Left lung (tissue), 10 donors: Measurements from ENCODE around the gene ABCB1. TPM values are rescaled to one million over a fixed set of nuclear protein-coding genes. Genes with fewer than 3 reads are reported as not detected.

Experiments used
- ATAC-seq: fragments of 200-7000 bp; cut with Tn5 transposase; one replicate; pipeline ENCODE4 v1.9.1; 2020; ENCODE audit warnings: moderate library complexity
- DNase-seq, 4 donors: peaks; one replicate each; pipeline ENCODE4 v3.0.0-alpha.2; 2013 to 2020
- H3K27ac ChIP-seq, 2 donors: fragments of 200-600 bp; sonication (generic) in 1 of 2; one replicate each; pipeline versions ENCODE4 v1.5.0 to v1.8.0; 2020 to 2021
- H3K27me3 ChIP-seq, 2 donors: fragments of 200-600 bp; sonication (generic) in 1 of 2; one replicate each; pipeline versions ENCODE4 v1.5.0 to v1.8.0; 2020 to 2021
- H3K36me3 ChIP-seq, 2 donors: fragments of 200-600 bp; sonication (generic) in 1 of 2; one replicate each; pipeline versions ENCODE4 v1.5.0 to v1.8.0; 2020 to 2021
- H3K4me1 ChIP-seq, 2 donors: fragments of 200-600 bp; one replicate each; pipeline ENCODE4 v1.8.0; 2021
- H3K4me3 ChIP-seq, 2 donors: fragments of 200-600 bp; sonication (generic) in 1 of 2; one replicate each; pipeline versions ENCODE4 v1.5.0 to v1.8.0; 2020 to 2021; ENCODE audit warnings: mild to moderate bottlenecking in 1 of 2
- H3K9me3 ChIP-seq, 2 donors: fragments of 200-600 bp; sonication (generic) in 1 of 2; one replicate each; pipeline versions ENCODE4 v1.5.0 to v1.8.0; 2020 to 2021
- intact Hi-C, 2 donors: fragments of 100-400 bp; cut with DNase I; formaldehyde crosslinking; loops; one replicate each; pipeline versions ENCODE4 v1.11.2 to v1.14.2; 2022
- polyA plus RNA-seq, 6 donors: library from polyadenylated mRNA; unstranded; fragments of 120-200 nt; gene quantifications; one replicate each; pipeline ENCODE4 v1.2.1, GENCODE V29; 2013; ENCODE audit not compliant: insufficient read length in 6 of 6
- total RNA-seq, 2 donors: library from RNA; stranded (reverse); fragmentation: NEBNext Ultra II Directional; extraction: Animal tissue kit (Norgen Biotek cat#: 25700); gene quantifications; one replicate each; pipeline ENCODE4 v1.2.1, GENCODE V29; 2021
- TF ChIP-seq, protein P1 (sequence below), 2 donors: fragments of 200-600 bp; sonication (generic) in 1 of 2; IDR thresholded peaks; one replicate each; pipeline versions ENCODE4 v1.5.0 to v1.8.0; 2021; ENCODE audit warnings: antibody characterized with exemption in 2 of 2
- donor health status: DM: no; HTN: yes; CAD: no.
- donor health status: DM: no; HTN: no; CAD: no.

ABCB1 gene
- total and polyA plus RNA-seq, 8 donors, result 0.31 to 7.0 (median 1.0) TPM

DNA sequence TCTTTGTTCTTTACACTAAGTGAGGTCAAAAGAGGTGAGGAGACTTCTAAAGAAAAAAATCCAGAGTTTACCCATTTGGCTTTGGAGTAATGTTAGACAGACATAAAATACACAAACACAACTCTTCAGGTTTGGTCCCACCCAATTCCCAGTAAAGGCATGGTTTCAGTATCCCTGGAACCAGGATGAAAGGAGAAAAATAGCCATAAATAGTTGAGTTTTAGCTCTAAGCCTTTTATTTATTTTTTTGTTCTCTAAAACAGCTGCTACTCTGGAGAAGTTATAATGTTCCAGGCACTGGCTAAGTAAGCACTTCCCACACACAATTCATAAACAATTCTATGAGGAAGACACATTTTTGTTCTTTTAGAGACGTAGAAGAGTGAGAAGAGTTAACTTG, 4.0 kb downstream of the ABCB1 start:
- Histone ChIP-seq H3K27ac (no peak overlapping the region), H3K27me3 (peaks cover 16 to 26% of the 10 kb centered on the region in 2 donors), H3K4me3 (no peak overlapping the region), H3K36me3 (no peaks in the 10 kb centered on the region), H3K4me1 (peaks cover 0 to 8% of the 10 kb centered on the region in 2 donors), H3K9me3 (no peaks in the 10 kb centered on the region)
- no peak for DNase-seq
- intact Hi-C loops, result no loop called here
- TF ChIP-seq, protein P1, sequence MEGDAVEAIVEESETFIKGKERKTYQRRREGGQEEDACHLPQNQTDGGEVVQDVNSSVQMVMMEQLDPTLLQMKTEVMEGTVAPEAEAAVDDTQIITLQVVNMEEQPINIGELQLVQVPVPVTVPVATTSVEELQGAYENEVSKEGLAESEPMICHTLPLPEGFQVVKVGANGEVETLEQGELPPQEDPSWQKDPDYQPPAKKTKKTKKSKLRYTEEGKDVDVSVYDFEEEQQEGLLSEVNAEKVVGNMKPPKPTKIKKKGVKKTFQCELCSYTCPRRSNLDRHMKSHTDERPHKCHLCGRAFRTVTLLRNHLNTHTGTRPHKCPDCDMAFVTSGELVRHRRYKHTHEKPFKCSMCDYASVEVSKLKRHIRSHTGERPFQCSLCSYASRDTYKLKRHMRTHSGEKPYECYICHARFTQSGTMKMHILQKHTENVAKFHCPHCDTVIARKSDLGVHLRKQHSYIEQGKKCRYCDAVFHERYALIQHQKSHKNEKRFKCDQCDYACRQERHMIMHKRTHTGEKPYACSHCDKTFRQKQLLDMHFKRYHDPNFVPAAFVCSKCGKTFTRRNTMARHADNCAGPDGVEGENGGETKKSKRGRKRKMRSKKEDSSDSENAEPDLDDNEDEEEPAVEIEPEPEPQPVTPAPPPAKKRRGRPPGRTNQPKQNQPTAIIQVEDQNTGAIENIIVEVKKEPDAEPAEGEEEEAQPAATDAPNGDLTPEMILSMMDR (IDR thresholded peaks at IDR 0.05), result no peak
- no peak for ATAC-seq

DNA sequence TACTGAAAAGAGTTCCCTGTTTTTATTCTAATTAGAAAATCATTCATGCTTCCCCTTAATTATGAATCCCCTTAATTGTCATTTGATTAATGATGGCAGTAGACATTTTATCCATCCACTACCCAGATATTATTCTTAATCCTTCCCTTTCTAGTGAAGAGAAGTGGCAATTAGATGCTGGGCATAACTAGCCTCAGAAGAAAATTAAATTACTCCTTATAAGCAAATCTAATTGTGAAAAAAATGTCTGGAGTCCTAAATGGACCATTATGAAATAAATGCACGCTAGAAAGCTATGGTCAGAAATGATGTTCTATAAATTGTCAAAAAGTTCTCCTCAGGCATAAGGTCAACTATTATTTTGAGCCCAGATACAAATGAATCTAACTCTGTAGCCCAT, 4.5 kb downstream of the ABCB1 start:
- ATAC-seq (no peak), DNase-seq (no peak)
- Histone ChIP-seq H3K9me3 (no peaks in the 10 kb centered on the region), H3K36me3 (no peaks in the 10 kb centered on the region), H3K27ac (no peak overlapping the region), H3K4me1 (peaks cover 0 to 8% of the 10 kb centered on the region in 2 donors), H3K4me3 (no peak overlapping the region), H3K27me3 (peaks cover 16 to 21% of the 10 kb centered on the region in 2 donors)
- intact Hi-C loops, result no loop called here
- TF ChIP-seq, protein P1 (IDR thresholded peaks at IDR 0.05), result no peak

DNA sequence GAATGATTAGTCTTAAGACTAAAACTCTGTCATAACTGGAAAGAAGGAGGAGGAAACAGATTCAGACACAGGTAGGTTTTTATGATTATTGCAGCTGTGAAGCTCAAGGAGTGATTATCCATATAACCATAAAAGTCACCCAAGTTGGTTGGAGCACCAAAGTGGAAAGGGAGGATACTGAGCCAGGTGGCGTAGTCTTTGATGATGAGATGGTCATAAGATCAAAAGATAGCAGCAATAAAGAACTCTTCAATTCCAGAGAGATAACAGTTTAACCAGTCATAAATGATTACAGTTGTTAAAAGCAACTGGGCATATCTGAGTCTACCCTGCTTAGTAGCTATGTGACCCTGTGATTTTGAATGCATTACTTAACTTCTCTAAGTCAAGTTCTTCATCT, 8.4 kb downstream of the ABCB1 start:
- Histone ChIP-seq H3K4me3 (no peak overlapping the region), H3K27ac (no peak overlapping the region), H3K4me1 (no peaks in the 10 kb centered on the region), H3K27me3 (no peaks in the 10 kb centered on the region), H3K36me3 (no peaks in the 10 kb centered on the region), H3K9me3 (no peaks in the 10 kb centered on the region)
- intact Hi-C loops, result no loop called here
- ATAC-seq (no peak), DNase-seq (no peak)
- TF ChIP-seq, protein P1 (IDR thresholded peaks at IDR 0.05), result no peak

DNA sequence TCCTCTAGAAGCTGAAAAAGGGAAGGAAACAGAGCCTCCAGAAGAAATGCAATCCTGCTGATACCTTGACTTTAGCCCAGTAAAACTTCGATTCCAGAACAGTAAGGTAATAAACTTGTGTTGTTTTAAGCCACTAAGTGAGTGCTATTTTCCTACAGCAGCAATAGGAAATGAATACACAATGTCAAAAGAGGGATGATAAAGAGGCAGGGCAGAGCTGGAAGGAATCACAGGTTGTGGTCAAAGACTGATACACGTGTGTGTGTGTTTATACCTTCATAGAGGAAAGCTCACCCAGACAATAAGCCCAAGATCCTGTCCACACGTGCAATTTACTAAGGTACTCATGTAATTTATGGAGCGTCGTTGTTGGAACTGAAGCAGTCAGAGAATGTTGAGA, 9.5 kb downstream of the ABCB1 start:
- Histone ChIP-seq H3K36me3 (no peaks in the 10 kb centered on the region), H3K4me3 (no peak overlapping the region), H3K27me3 (no peaks in the 10 kb centered on the region), H3K9me3 (no peaks in the 10 kb centered on the region), H3K27ac (no peak overlapping the region), H3K4me1 (no peaks in the 10 kb centered on the region)
- TF ChIP-seq, protein P1 (IDR thresholded peaks at IDR 0.05), result no peak
- no peak for ATAC-seq
- no peak for DNase-seq
- intact Hi-C loops, result no loop called here

DNA sequence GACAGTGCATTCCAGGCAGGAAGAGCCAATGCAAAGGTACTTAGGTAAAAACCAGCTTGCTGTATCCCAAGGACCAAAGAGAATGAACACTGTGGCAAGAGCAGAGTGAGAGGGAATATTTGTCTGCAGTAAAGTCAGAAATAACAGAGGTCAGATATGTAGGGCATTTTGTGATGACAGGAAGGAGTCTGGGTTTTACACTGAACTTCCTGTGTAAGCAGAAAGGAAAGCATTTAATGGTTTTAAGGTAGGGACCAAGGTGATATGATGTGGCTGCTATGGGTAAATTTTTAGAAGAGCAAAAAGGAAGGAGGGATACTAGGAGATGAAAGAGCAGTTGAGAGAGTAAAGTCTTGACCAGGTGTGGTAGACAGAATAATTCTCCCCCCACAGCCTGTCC, 10.1 kb downstream of the ABCB1 start:
- intact Hi-C loops, result no loop called here
- H3K27me3 ChIP-seq, result no peaks in the 10 kb centered on the region
- H3K27ac ChIP-seq, result no peak overlapping the region
- no peak overlapping the region for H3K4me3 ChIP-seq
- DNase-seq (no peak), ATAC-seq (no peak)
- TF ChIP-seq, protein P1 (IDR thresholded peaks at IDR 0.05), result no peak
- no peaks in the 10 kb centered on the region for H3K36me3 ChIP-seq
- H3K9me3 ChIP-seq, result no peaks in the 10 kb centered on the region
- no peaks in the 10 kb centered on the region for H3K4me1 ChIP-seq
